SK-N-DZ (cell line): Measurements from ENCODE around the gene C12orf42. TPM values are rescaled to one million over a fixed set of nuclear protein-coding genes. Genes with fewer than 3 reads are reported as not detected.
A peak's percentile ranks its signal among the peaks of the same experiment; 100 is the strongest.

ENCODE experiments used
- DNase-seq: peaks from one replicate; pipeline ENCODE4 v3.0.0-alpha.2; 2015; ENCODE audit warnings: low spot score
- polyA plus RNA-seq, 2 experiments: library from polyadenylated mRNA; depleted of rRNA; stranded (reverse); fragments of >200 nt; gene quantifications; 2 replicates each; pipeline ENCODE4 v1.2.3, GENCODE V29; 2014

Gene C12orf42
- polyA plus RNA-seq (2014; cell fraction: cytosol; rRNA removed) = 0.10 TPM in 1 of 2 replicates, not detected in the other
- polyA plus RNA-seq (2014; cell fraction: nucleus; rRNA removed) = 0.12 and 1.5 TPM in 2 replicates

DNA sequence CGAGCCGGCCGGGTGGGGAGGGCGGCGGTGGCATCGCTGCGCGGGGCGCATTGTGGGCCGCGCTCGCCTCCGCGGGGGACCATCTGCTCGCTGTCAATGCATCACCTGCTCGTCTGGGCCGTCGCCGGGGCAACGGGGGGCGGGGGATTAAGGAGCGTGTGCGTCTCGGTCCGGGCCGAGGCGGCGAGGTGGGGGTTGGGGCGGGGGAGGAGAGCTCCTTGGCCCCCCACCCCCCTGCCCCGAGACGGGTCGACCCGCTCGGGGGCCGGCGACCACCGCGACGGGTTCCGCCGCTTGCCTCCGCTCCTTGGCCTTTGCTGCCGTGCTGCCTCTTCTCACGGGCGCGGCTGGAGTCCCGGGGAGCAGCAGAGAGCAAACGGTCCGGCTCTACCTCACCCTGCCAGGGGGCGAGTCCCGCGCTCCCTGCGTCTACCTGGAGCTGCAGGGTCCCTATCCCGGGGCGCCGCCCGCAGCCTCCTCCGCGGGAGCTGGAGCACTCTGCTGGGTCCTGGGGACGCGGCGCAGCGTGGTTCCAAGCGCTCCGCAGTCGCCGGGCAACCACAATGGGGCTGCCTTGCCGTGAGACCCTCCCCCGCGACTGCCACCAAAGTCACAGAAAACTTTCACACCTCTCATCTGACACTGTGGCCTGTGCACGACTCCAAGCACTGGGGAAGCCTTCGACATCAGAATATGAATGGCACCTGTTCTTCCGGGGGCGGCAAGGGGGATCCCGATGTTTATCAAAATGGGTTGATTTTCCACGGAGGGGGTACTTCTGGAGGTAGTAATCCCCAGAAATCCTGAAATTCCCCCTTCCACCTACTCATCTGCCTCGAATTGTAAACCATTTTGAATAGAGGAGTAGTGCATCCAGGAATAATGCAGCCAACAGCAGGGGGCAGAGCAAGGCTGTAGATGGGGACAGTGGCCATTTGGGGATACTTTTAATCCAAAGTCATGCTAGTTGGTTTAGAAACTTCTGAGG, at the start of gene C12orf42:
C12orf42 (minus strand) TSS at position 500 of the 988 bp plus-strand sequence. CDS start 17,542 bp downstream, outside the sequence.
- DNase-seq = peak; percentile 82

DNA sequence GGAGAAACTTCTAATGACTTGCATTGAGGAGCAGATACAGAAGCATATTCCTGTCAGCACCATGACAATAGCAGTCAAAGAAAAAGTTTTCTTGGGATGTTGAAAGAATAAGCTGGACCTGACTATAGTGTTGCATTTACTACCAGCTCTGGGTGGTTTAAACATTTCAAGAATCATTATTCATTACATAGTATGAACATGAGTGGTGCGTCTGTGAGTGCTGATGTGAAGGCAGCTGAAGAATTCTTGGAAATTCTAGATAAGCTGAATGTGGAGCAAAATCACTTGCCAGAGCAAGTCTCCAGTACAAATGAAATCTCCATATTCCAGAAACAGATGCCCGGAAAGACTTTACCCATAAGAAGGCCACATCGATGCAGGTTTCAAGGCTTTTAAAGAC, 46.3 kb upstream of the C12orf42 start:
- DNase-seq = no peak

DNA sequence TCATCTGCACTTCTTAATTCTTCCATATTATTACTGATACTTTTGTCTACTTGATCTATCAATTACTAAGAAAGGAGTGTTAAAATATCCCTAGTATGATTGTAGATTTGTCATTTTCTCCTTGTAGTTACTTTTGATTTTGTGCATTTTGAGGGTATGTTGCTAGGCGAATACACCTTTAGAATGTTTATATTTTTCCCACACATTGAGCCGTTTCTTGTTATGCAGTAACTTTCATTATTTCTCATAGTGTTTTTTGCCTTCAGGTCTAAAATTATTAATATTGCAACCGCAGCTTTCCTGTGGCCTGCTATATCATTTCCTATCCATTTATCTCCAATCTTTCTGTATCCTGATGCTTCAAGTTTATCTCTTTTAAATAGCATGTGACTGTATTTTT, 44.6 kb upstream of the C12orf42 start:
- DNase-seq = no peak

DNA sequence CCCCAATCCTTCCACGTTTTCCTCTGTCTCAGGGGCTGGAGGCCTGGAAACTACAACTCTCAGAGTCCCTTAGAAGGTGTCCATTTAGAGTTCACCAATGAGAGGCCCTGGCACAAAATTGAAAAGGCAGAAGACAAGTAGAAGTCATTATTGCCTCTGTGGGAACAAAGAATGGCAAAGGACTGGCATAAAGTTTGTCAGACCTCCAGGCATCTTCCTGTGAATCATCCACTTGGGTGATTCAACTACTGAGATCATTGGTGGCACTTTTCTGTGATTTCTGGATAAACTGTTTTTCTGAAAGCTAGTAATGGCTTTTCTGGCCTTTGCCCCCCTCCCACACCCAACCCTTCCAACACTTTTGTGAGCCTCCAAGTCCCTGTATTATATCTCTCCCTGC, 42.6 kb upstream of the C12orf42 start:
- no peak for DNase-seq

DNA sequence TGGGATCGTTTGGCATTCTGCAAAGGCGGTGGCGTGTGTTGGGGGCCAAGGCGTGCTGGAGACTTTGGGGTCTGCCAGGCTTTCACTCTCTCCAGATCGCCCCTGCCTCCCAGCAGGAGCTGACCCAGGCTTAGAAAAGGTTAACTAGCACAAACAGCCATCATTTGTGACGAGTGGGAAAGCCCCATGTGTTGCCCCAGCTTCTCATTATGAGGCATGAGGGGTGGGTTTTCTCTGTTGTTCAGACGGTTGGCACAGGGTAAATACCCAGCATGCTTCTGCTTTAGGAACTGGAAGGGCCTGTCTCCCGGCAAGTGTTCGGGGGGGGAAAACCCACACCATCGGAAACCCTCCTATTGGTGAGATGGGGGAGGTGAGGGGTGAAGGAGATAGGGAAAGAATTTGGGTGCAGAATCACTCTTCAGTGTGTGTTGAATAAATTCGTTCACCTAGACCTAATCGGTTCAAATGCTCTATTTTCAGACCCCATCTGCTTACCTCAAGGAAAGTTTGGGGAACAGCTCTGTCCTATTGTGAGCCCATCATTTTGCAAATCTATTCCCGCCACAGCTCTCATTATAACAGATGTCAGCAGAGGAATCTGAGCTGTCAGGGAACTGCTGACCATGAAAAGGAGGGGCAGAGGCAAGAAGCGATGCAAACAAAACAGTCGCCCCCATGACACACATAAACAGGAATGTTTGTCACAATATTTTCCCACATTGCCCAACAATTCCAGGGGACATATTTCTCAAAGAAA, 34.7 kb upstream of the C12orf42 start:
- no peak for DNase-seq

DNA sequence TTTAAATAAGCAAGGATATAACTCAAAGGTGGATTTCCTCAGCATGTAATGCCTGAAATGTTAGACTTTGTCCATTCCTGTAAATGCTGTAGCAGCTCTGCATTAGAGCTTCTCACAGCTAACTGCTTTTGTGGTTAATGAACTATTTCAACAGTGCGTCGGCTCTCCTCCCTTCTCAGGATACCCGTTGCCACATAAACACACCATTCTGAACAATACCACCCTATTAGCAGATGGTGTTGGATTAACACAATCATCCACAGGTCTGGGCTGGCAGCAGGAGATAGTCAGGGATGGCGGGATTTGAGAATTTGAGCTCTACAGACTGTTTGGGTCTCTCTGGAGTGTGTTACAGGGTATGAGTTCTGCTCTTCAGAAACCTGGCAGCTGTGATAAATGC, 33.5 kb upstream of the C12orf42 start:
- no peak for DNase-seq

DNA sequence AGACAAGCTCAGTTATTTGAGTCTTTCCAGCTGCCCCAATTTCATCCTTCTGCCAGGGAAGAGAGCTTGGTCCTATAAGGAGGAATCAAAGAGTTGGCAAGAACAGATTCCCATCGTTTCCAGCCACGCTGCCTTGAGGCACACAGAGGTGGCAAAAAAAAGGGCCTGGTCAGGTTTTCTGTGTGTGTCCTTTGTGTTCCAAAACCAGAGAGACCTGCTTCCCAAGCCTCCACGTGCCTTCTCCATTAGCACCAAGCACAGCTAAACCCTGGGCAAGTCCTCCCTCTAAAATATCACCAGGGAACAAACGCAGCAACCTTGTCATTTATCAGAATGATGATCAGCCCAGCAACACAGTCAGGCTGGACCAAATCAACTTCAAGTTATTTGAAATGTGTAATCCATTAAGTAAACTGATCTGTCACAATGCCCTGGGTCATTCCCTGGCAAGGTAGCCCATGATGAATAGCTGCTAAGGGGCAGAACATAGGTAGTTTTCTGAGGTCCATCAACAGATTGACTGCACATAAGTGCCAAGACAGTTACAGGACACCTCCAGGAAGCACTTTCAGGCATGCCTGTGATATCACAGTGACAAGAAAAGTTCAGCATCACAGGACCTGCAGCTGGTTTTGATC, 28.6 kb upstream of the C12orf42 start:
- peak; percentile 20 for DNase-seq

DNA sequence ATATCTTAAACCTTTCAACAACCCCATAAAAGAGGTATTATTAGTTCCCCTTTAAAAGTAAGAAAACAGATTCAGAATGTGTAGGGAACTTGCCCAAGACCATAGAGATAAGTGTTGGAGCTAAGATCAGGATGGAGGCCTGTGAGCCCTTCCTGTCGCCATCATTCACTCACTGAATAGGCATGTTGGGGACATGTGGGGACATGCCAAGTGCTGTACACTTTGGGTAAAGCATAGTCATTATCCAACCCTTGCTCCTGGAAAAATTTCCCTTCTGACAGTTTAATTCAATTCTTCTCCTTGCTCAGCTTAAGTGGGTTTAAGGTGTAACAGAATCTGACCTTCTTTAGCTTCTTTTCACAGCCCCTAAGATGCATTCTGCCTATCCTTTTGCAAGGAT, 28.0 kb upstream of the C12orf42 start:
- DNase-seq = no peak

DNA sequence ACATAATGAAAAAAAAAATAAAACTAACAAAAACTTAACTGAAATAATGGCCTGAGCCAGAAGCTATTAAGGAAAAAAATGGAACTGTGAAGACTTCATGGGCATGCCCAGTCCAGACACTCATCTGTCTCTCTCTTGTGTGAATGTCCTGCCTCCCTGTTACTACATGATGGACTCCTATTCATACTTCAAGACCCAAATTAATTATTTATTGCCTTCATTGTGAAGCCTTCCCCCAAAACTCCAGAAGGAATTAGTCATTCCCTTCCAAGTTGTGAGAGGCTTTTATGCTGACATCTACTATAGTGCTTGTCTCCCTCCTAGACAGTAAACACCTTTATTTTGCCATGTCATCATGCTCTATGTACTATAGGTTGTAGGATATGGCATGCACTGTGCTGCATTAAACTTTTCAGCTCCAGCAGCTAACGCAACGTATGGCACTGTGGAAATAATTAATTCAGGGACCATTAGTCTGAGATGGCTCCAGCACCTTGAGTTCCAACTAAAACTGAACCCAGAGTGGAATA, 25.0 kb upstream of the C12orf42 start:
- DNase-seq = no peak

DNA sequence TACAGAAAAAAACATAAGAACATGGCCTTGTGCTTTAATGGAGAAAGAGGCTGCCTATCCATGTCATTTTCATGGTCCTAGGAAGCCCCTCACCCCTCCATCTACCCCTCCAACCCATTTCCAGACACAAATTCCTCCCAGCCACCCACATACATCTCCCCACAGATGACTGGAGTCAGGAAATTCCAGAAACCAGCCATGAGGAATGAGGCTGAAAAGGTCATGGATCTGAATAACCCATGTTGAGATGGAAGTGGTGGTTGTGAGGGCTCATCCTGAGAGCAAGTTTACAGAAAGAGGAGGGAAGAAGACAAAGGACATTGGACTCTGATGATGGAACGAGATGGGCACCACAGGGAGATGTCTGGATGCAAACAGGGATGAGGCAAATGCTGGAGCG, 23.9 kb upstream of the C12orf42 start:
- no peak for DNase-seq

DNA sequence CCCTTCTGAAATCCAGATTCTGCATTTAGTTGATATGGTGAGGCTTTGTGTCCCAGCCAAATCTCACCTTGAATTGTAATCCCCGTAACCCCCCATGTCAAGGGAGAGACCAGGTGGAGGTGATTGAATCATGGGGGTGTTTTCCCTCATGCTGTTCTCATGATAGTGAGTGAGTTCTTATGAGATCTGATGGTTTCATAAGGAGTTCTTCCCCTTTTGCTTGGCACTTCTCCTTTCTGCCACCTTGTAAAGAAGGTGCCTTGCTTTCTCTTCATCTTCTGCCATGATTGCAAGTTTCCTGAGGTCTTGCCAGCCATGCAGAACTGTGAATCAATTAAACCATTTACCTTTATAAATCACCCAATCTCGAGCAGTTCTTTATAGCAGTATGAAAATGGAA, 23.1 kb upstream of the C12orf42 start:
- no peak for DNase-seq

DNA sequence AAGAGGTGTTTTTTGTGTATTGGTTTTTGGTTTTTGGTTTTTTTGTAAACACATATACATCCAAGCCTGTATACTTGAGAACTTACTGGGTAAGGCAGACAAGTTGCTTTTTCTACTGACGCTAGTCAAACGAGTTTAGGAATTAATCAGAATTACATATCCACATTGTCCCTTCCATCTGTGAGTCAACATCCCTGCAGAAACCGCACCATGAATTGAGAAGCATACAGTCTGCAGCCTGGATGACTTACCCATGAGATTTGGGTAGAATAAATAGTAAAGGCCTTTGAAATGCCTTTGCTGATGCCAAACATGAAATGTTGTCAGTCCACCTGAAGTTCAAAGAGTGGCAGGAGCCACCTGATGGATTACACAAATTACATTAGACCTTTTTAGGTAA, 21.4 kb upstream of the C12orf42 start:
- DNase-seq = no peak

DNA sequence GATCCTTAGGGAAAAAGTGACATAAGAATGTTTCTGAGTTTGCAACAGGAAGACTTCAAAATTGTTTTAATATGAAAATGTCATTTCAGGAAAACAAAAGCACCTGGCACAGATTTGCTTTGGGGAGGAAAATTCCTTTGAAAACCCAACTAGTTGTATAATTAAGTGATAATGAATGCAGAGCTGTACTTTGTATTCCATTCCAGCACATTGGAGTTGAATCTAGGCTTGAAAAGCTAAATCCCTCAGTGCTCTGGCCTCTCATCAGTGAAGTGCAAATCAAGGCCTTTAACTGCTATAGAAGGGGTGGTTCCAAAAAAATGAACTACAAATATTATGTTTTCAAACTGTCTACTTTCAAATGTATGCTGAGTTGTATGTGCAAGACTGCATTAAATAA, 19.6 kb upstream of the C12orf42 start:
- no peak for DNase-seq

DNA sequence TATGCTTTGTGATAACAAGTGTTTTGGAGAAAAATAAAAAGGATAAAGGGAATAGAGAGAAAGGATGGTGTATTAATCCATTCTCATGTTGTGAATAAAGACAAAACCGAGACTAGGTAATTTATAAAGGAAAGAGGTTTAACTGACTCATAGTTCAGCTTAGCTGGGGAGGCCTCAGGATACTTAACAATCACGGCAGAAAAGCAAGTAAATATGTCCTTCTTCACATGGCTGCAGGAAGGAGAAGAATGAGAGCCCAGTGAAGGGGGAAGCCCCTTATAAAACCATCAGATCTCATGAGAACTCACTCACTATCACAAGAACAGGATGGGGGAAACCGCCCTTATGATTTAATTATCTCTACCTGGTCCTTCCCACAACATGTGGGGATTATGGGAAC, 18.1 kb upstream of the C12orf42 start:
- DNase-seq = no peak

DNA sequence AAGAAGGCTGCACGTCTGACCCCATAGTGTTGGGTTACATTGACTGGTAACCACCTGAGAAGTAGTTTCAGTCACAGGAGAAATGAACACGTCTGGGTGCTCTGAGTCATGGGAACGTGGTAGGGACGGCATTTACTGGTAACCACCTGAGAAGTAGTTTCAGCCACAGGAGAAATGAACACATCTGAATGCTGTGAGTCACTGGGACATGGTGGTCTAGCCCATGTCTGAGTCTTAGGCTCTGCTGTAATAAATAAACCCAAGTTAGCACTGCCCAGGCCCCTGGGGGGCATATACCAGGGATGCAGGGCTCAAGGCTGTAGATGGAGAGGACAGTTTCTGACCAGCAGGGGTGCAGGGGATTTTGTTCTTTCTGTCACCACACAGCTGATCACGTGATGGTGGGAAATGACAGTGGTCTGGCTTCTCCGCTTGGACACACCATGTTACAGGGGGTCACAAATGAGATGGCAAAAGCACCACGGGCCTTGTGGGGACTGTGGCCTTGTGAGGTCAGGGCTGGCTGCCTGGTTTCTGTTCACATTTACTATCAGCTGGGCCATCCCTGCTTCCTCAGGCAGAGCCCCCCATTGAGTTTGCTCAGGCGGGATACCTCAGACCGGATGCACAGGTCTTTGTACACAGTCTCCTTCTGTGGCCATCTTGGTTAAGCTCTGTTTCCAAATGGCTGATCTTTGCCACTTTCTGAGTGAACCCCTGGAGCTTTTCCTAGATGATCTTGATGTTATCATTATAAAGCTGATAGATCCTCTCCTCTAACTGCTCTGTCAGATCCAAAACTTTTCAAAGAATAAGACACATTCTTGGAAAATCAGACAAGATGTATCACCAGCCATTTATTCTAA, 9.8 kb upstream of the C12orf42 start:
- no peak for DNase-seq

DNA sequence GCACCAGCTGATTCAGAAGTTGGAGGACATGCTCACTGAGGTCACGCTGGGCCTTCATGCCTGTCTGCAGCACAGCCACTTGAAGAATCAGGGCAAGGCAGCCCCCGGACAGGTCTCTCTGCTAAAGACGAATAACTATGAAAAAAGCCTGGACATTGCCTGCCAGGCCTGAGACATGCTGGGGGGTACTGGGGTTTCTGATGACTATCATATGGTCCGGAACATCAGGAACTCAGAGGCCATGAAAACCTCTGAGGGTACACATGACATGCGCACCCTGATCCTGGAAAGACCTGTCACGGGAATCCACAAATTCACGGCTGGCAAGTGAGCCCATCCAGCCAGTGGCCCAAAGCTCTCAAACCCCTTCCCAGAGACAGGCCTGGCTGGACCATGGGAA, 8.8 kb upstream of the C12orf42 start:
- no peak for DNase-seq

DNA sequence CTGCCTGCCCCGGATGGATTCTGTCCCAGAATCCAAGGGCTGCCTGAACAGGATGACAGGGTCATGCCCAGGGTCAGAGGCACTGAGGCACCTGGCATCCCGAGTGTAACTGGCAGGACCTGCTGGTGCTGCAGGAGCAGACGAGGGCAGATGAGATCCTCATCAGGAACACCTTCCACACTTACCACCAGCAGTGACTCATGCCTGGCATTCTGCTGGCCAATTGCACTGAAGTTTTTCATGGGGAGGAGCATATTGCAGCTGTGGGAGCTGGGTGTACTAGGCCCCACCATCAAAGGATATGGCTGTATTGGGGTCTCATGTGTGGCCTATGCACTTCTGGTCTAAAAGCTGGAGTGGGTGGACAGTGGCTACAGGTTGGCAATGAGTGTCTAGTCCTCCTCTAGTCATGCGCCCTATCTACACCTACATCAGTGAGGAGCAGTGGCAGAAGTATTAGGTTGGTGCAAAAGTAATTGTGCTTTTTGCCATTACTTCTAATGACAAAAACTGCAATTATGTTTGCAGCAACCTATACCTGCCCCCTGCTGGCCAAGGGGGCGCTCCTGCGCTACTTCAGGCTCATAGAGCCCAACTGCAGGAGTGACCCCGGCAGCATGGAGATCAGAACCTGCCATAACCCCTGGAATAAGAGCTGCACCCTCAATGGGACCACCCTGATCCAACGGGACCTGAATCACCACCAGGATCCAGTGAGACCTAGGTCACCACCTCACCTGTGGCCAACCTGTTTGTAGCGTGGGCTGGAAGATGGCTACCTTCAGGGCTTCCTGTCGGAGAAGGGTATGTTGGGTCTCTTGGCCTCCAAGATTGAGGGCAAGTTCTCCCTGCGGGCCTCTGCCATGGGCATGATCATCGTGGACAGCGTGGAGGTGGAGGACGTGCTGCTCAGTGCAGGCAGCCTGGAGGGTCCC, 8.0 kb upstream of the C12orf42 start:
- DNase-seq = no peak

DNA sequence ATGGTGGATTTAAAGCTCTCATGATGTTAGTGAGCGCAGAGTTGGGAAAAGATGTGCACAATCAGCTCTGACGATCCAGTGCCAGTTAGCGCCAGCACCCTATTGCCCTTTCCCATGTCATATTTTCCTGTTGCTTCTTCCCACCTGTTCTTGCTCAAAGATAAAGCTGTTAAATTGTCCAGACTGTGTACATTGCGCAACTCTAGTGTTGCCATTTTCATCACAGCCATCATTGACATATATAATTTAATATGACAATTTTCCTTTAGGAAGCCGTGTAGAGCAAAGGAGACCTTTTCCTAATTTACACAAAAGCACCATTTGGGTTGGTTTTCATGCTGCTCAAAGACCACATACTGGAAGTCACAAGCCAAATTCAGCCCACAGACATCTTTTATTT, 5.7 kb upstream of the C12orf42 start:
- DNase-seq = peak; percentile 20

DNA sequence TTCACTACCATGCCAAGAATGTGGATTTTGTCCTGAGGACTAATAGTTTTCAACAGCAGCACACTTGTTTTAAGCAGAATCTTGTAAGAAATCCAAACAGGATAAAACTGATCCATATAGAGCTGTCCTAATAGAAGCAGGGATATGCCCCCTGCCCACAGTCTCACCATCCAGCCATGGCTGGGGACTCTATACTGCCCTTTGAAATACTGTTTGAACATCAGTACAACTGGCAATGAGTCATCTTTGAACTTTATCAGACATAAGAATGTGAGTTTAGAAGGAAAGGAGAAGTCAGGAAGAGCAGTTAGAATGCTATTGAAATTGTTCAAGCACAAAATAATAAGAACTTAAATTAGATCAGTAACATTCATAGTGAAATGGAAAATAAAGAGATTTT, 3.8 kb upstream of the C12orf42 start:
- DNase-seq = no peak

DNA sequence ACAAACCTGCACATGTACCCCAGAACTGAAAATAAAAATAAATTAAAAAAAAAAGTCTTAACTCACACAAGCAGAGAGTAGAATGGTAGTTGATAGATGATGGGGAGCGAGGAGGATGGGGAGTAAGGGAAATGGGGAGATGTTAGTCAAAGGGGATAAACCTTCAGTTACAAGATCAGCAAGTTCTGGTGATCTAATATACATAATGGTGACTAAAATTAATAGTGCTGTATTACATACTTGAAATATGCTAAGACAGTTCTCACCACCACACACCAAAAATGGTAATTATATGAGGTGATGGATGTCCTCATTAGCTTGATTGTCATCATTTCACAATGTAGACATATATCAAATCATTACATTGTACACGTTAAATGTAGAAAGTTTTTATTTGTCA, 3.2 kb upstream of the C12orf42 start:
- no peak for DNase-seq
